Muscle layer of duodenum (tissue), 2 donors: ENCODE measurements around the gene CPTP.
"Not testable (repeated sequence)": the region's sequence is repeated elsewhere in the genome, so short reads cannot be mapped to it uniquely, and the experiment has no call there.

Source experiments
- H3K27ac ChIP-seq: one replicate; pipeline ENCODE4 v1.7.0; 2013; ENCODE audit warnings: mild to moderate bottlenecking, low read length
- H3K27me3 ChIP-seq: one replicate; pipeline ENCODE4 v1.7.0; 2013; ENCODE audit warnings: low read depth, mild to moderate bottlenecking, control low read depth, low read length
- H3K36me3 ChIP-seq, 2 donors: one replicate each; pipeline ENCODE4 v1.7.0; 2013; ENCODE audit warnings: low read length in 2 of 2, control low read depth in 1 of 2, mild to moderate bottlenecking in 1 of 2; ENCODE audit not compliant: insufficient read depth in 2 of 2, control insufficient read depth in 1 of 2
- H3K4me1 ChIP-seq, 2 donors: one replicate each; pipeline ENCODE4 v1.7.0; 2013; ENCODE audit warnings: low read length in 2 of 2, mild to moderate bottlenecking in 2 of 2, control low read depth in 1 of 2, moderate library complexity in 1 of 2; ENCODE audit not compliant: insufficient read depth in 2 of 2, control insufficient read depth in 1 of 2
- H3K4me3 ChIP-seq, 2 donors: one replicate each; pipeline ENCODE4 v1.7.0; 2013; ENCODE audit warnings: low read length in 2 of 2, low read depth in 1 of 2, mild to moderate bottlenecking in 1 of 2
- H3K9me3 ChIP-seq, 2 donors: one replicate each; pipeline ENCODE4 v1.7.0; 2013; ENCODE audit warnings: low read length in 2 of 2, control low read depth in 1 of 2, mild to moderate bottlenecking in 1 of 2; ENCODE audit not compliant: control insufficient read depth in 1 of 2
- donor health status: healthy.

The CPTP gene

DNA sequence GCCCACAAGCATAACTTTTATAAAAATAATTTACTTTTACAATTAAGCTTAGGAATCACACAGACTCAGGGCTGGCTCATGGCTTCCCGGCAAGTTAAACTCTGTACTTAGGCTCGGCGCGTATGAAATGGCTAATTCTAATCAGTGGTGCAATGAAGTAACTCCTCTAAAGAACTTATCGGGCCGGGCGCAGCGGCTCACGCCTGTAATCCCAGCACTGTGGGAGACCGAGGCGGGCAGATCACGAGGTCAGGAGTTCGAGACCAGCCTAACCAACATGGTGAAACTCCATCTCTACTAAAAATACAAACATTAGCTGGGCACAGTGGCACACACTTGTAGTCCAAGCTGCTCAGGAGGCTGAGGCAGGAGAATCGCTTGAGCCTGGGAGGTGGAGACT lies 45.5 kb downstream of the CPTP start:
- H3K27me3 ChIP-seq, H3K27ac ChIP-seq, H3K4me3 ChIP-seq, H3K9me3 ChIP-seq: not testable (repeated sequence)
- peaks cover 6 to 33% of the 10 kb centered on the region in 2 donors for H3K4me1 ChIP-seq
- peaks cover 0 to 12% of the 10 kb centered on the region in 2 donors for H3K36me3 ChIP-seq

GRCh38 chr1:1370771-1371300 lies 46.2 kb downstream of the CPTP start:
- Histone ChIP-seq H3K27ac (no peak overlapping the region), H3K4me3 (no peak overlapping the region), H3K9me3 (no peaks in the 10 kb centered on the region), H3K27me3 (no peaks in the 10 kb centered on the region), H3K36me3 (peaks cover 0 to 12% of the 10 kb centered on the region in 2 donors), H3K4me1 (peaks cover 6 to 34% of the 10 kb centered on the region in 2 donors)

GRCh38 chr1:1371364-1371745 lies 46.8 kb downstream of the CPTP start:
- no peaks in the 10 kb centered on the region for H3K27me3 ChIP-seq
- no peak overlapping the region for H3K4me3 ChIP-seq
- H3K27ac ChIP-seq, result no peak overlapping the region
- no peaks in the 10 kb centered on the region for H3K9me3 ChIP-seq
- peaks cover 6 to 39% of the 10 kb centered on the region in 2 donors for H3K4me1 ChIP-seq
- H3K36me3 ChIP-seq, result peaks cover 0 to 12% of the 10 kb centered on the region in 2 donors

DNA sequence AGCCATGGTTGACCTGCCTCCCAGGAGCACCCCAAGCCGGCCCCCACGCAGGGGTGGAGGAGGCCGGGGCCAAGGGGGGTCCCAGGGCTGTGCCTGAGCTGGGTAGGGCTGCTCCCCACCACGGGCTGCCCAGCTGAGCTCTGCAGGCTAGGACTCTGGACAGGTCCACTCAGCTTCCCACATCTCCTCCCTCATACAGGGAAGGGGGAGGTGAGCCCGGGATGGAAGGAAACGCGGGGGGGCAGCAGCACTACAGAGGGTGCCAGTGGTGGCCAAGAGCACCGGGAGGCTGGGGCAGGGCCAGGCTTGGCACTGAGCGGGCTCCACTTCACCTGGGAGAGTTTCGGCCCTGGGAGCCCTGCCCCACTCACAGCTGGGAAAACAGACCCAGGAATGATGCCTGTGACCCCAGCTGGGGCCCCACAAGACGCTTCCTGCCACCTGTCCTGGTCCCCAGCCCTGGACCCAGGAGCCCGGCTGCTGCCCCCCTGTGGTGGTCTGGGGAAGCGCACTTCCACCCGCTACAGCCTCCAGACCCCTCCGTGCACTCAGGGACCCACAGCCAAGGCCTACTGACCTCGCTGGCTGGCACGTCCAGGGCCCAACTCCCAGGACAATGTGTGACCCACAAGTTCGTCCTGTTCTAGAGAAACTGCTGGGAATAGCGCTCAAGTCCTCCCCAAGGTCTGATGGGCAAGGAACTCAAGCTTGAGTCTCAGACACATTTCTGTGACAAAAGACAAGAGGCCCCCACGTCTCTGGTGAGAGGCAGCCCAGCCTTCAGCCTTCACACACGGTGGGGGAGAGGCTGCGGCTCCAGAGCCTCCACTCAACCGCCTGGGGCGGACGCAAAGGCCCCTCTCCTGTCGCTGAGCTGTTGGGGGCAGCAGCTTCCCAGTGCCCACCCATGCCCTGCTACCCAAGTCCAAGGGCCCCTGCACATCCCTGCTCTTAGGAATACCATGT lies 47.4 kb downstream of the CPTP start:
- Histone ChIP-seq H3K4me1 (peaks cover 6 to 39% of the 10 kb centered on the region in 2 donors), H3K36me3 (peaks cover 0 to 12% of the 10 kb centered on the region in 2 donors), H3K27ac (no peak overlapping the region), H3K27me3 (no peaks in the 10 kb centered on the region), H3K4me3 (no peak overlapping the region), H3K9me3 (no peaks in the 10 kb centered on the region)

DNA sequence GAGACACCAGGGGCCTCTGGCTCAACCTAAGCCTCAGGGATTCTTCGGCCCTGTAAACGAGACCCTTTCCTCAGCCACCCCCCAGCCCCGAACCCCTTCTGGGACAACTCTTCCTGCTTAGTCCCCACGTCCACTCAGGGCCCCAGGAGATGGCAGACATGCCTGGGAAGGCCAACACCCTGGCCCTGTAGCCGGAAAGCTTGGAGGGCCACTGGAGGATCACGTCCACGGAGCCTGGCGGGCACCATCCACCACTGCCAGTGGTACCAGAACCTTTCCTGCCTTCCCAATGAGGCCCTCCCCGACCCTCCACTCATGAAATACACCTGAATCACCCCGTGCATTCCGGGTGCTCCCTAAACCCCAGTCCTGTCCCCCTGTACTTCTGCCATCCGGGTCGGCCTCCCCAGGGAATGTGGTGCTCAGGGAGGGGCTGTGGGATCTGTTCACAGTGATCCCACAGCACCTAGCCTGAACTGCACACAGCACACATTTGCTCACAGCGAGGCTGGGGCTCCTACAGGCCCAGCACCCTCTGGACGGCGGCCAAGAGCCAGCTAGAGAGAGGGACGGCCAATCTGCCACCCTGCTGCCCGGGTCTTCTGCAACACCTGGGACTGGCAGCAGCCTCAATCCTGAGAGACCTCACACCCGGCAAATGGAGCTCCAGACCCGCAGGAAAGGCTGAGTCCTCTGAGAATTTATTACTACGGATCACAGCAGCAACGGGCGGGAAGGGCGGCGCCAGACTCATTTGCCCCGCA lies 48.6 kb downstream of the CPTP start:
- H3K4me1 ChIP-seq, result peaks cover 6 to 39% of the 10 kb centered on the region in 2 donors
- H3K9me3 ChIP-seq, result no peaks in the 10 kb centered on the region
- no peak overlapping the region for H3K4me3 ChIP-seq
- no peaks in the 10 kb centered on the region for H3K27me3 ChIP-seq
- no peak overlapping the region for H3K27ac ChIP-seq
- H3K36me3 ChIP-seq, result peaks cover 0 to 12% of the 10 kb centered on the region in 2 donors

DNA sequence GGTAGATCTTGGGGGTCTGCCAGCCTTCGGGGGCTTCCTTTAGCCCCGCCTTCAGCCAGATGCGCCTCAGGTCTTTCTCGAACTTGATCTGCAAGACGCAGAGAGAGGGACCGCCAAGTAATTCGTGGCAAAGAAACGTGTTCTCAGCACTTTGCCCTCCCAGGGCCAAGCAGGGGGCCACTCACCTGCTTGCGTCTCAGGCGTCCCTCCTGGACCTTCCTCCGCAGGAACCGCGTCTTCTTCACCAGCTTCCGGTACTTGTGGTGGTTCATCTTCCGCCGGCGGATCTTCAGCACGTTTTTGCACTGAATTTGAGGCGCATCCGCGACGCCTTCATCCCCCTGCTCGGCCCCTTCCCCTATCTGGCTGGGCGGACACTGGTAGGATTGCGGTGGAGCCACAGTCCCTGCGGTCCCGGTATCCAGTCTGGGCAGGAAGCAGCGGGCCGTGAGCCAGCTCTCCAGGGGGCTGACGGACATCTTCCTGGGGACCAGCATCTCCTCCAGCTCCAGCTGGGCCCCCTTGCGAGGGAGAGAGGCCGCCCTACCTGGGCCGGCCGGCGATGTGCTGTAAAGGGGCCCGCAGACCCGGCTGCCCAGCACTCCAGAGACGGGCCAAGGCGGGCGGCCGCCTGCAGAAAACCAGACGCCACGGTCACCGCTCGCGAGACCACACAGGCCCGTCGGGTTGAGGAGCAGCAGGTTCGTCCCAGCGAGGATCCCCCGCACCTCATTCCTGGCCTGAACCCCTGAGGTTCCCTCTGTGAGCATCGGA lies 49.4 kb downstream of the CPTP start:
- H3K9me3 ChIP-seq, result no peaks in the 10 kb centered on the region
- H3K36me3 ChIP-seq, result peaks cover 0 to 12% of the 10 kb centered on the region in 2 donors
- H3K4me3 ChIP-seq, result peak overlapping the region; percentile 67 to 85
- no peaks in the 10 kb centered on the region for H3K27me3 ChIP-seq
- H3K4me1 ChIP-seq, result peaks cover 6 to 39% of the 10 kb centered on the region in 2 donors
- H3K27ac ChIP-seq, result peak overlapping the region; percentile 51

GRCh38 chr1:1374589-1374928 lies 50.0 kb downstream of the CPTP start:
- Histone ChIP-seq H3K4me3 (peak overlapping the region; percentile 67 to 85), H3K27me3 (no peaks in the 10 kb centered on the region), H3K4me1 (peaks cover 6 to 39% of the 10 kb centered on the region in 2 donors), H3K9me3 (no peaks in the 10 kb centered on the region), H3K27ac (peak overlapping the region; percentile 51), H3K36me3 (peaks cover 0 to 12% of the 10 kb centered on the region in 2 donors)

- H3K36me3 ChIP-seq, result peaks cover 0 to 12% of the 10 kb centered on the region in 2 donors
- H3K27me3 ChIP-seq, result no peaks in the 10 kb centered on the region
- H3K27ac ChIP-seq, result peak within 1 kb of the TSS; percentile 85
- H3K4me3 ChIP-seq, result peak within 1 kb of the TSS; percentile 67 to 85
- H3K4me1 ChIP-seq, result peaks cover 6 to 39% of the 10 kb centered on the region in 2 donors
- H3K9me3 ChIP-seq, result no peaks in the 10 kb centered on the region
These were observed 50.5 kb downstream of the CPTP start, which contains the start of gene AURKAIP1 for GRCh38 chr1:1374929-1375662. TSS of gene AURKAIP1 (minus strand) at chr1:1375207. CDS start at chr1:1374756, 451 bp downstream.

GRCh38 chr1:1376551-1377226 lies 52.1 kb downstream of the CPTP start:
- Histone ChIP-seq H3K9me3 (no peaks in the 10 kb centered on the region), H3K36me3 (peaks cover 0 to 17% of the 10 kb centered on the region in 2 donors), H3K27ac (no peak overlapping the region), H3K4me3 (no peak overlapping the region), H3K27me3 (no peaks in the 10 kb centered on the region), H3K4me1 (peaks cover 6 to 33% of the 10 kb centered on the region in 2 donors)
